Adrenal gland (tissue), 19 donors: ENCODE data around the gene ZNF335. TPM values are rescaled to one million over a fixed set of nuclear protein-coding genes. Genes with fewer than 3 reads are reported as not detected.

ENCODE experiments used
- DNase-seq, 7 donors: peaks; one replicate each; pipeline ENCODE4 v3.0.0-alpha.2; 2019 to 2020
- H3K27ac ChIP-seq, 5 donors: fragments of 200-600 bp; sonication (generic) in 4 of 5; 1 replicate in 3 of 5; 2 replicates in 2 of 5; pipeline versions ENCODE4 v1.5.1 to v1.8.0; 2016 to 2020; ENCODE audit warnings: mild to moderate bottlenecking in 1 of 5
- H3K27me3 ChIP-seq: fragments of 200-600 bp; 2 replicates; pipeline ENCODE4 v1.8.0; 2021
- H3K36me3 ChIP-seq, 2 donors: fragments of 200-600 bp; replicated peaks in 1 of 2; 1 replicate in 1 of 2; 2 replicates in 1 of 2; pipeline versions ENCODE4 v1.5.1 to v1.8.0; 2018 to 2022
- H3K4me1 ChIP-seq, 2 donors: fragments of 200-600 bp; replicated peaks in 1 of 2; 1 replicate in 1 of 2; 2 replicates in 1 of 2; pipeline versions ENCODE4 v1.5.1 to v1.8.0; 2018 to 2021
- H3K4me3 ChIP-seq, 4 donors: fragments of 200-600 bp; sonication (generic) in 3 of 4; one replicate each; pipeline ENCODE4 v1.5.1; 2016 to 2018
- H3K9me3 ChIP-seq, 3 donors: fragments of 200-600 bp; sonication (generic) in 1 of 3; replicated peaks in 1 of 3; 1 replicate in 2 of 3; 2 replicates in 1 of 3; pipeline versions ENCODE4 v1.5.1 to v1.8.0; 2016 to 2021
- CTCF ChIP-seq, 6 experiments: fragments of 450-650 bp in 4 of 6; fragments of 200-600 bp in 2 of 6; sonication (generic) in 1 of 6; IDR thresholded peaks; 1 replicate in 5 of 6; 2 replicates in 1 of 6; pipeline versions ENCODE4 v1.5.1 to v1.8.0; 2016 to 2021; ENCODE audit warnings: antibody characterized with exemption in 6 of 6, mild to moderate bottlenecking in 2 of 6, moderate library complexity in 1 of 6
- POLR2A ChIP-seq, 2 donors: fragments of 450-650 bp; IDR thresholded peaks; one replicate each; pipeline ENCODE4 v1.6.1; 2017; ENCODE audit warnings: antibody characterized with exemption in 2 of 2, mild to moderate bottlenecking in 2 of 2, moderate library complexity in 1 of 2
- WGBS, 4 donors: extraction: QIAGEN DNeasy Blood & Tissue Kit in 2 of 4; methylation state at CpG; one replicate each; pipeline versions ENCODE4 v1.1.5 to v1.1.7; 2013 to 2017; 5-methylcytosine and 5-hydroxymethylcytosine counted together
- intact Hi-C, 2 donors: fragments of 100-400 bp; cut with DNase I; formaldehyde crosslinking; loops; one replicate each; pipeline versions ENCODE4 v1.14.1 to v1.15.0; 2022 to 2023
- long read RNA-seq, 10 donors: library from polyadenylated mRNA in 3 of 10; unstranded in 2 of 10; stranded (forward) in 1 of 10; transcript quantifications; one replicate each; pipeline ENCODE4 v2.0.0 and lab custom pipeline, GENCODE V29; 2021 to 2026
- polyA plus RNA-seq, 3 donors: library from polyadenylated mRNA; stranded (reverse); fragments of 200-250 nt in 2 of 3; fragments of 350-450 nt in 1 of 3; fragmentation: Illumina TruSeq in 1 of 3; extraction: RNeasy Lipid Tissue Mini Kit (QIAGEN cat#74804) in 1 of 3; gene quantifications; one replicate each; pipeline ENCODE4 v1.2.3, GENCODE V29; 2013 to 2014
- total RNA-seq, 9 donors: library from RNA; depleted of rRNA in 4 of 9; stranded (reverse); fragments of >200 nt in 4 of 9; fragments of 120-200 nt in 1 of 9; fragmentation: NEBNext Ultra II Directional in 1 of 9; extraction: Animal tissue kit (Norgen Biotek cat#: 25700) in 1 of 9; gene quantifications; one replicate each; pipeline versions ENCODE4 v1.1.0 to v1.2.4, GENCODE V29; 2013 to 2023
- donor health status: healthy with polysubstance abuse.
- donor health status: Bipolar disorder and iron deficiency.
- donor health status: DM: yes; HTN: yes; CAD: no.
- donor health status: DM: no; HTN: no; CAD: no.
- donor health status: DM: no; HTN: no; CAD: no.
- donor health status: DM: yes; HTN: yes; CAD: no.

Gene ZNF335
- total RNA-seq = 10 to 100 TPM; 10.8 to 29.9 (median 15.1) TPM
- polyA plus RNA-seq = 10 to 100 TPM in 2 of 3 donors, 1 to 10 TPM in 1; 5.4 to 45.1 (median 29.5) TPM
- long read RNA-seq, donor 1 = 0 reads
- long read RNA-seq, donor 2 = 0 reads
- long read RNA-seq, donor 3 = 0 reads
- long read RNA-seq, donor 4, partial matches to known transcripts = 2 of 2 reads
- long read RNA-seq, donor 4, other reads (novel, unspliced or antisense) = 0 of 2 reads
- long read RNA-seq, donor 5, partial matches to known transcripts = 9 of 15 reads
- long read RNA-seq, donor 5, other reads (novel, unspliced or antisense) = 5 of 15 reads
- long read RNA-seq, donor 6, partial matches to known transcripts = 1 of 8 reads
- long read RNA-seq, donor 6, other reads (novel, unspliced or antisense) = 7 of 8 reads
- long read RNA-seq, donor 7 = 0 reads
- long read RNA-seq, donor 8 = 0 reads
- long read RNA-seq, donor 9 = 0 reads
- long read RNA-seq, donor 10 = 0 reads

- H3K27ac ChIP-seq = peak within 1 kb of the TSS; percentile 98 to 100 (median 99)
- H3K4me3 ChIP-seq = peak within 1 kb of the TSS; percentile 19 to 95 (median 84)
- 0% methylated on average over 9 to 72 of the region's 72 CpGs for WGBS, 4 donors
- H3K4me1 ChIP-seq = peaks cover 15 to 22% of the 10 kb centered on the region in 2 donors
- intact Hi-C loops = no loop called here
- TF ChIP-seq POLR2A (IDR thresholded peaks at IDR 0.05) (peak; percentile 84 to 96), CTCF (IDR thresholded peaks at IDR 0.05) (peak; percentile 30 to 72 (median 50))
- H3K27me3 ChIP-seq = no peaks in the 10 kb centered on the region
- H3K9me3 ChIP-seq = no peaks in the 10 kb centered on the region
- peaks cover 0 to 26% of the 10 kb centered on the region in 2 donors for H3K36me3 ChIP-seq
- peak; percentile 95 to 97 (median 96) for DNase-seq
These were observed at the start of gene ZNF335 for GRCh38 chr20:45971675-45972499. Gene ZNF335, minus strand, starts transcription at chr20:45972203. Its CDS starts 793 bp downstream, at chr20:45971410.

GRCh38 chr20:46020555-46020954 is 48.6 kb upstream of the ZNF335 start:
- no peak for DNase-seq
- H3K4me1 ChIP-seq = peaks cover 0 to 12% of the 10 kb centered on the region in 2 donors
- no peaks in the 10 kb centered on the region for H3K9me3 ChIP-seq
- WGBS, 4 donors = 50 to 74% (median 66%) methylated on average over 4 of the region's 4 CpGs
- intact Hi-C loops = loop anchor here (5.0 to 10.0 kb wide), 3 partner anchors 54 to 154 kb away; partner anchors contain the start of gene NCOA5 (in 1 of the 2)
- H3K27me3 ChIP-seq = no peaks in the 10 kb centered on the region
- no peaks in the 10 kb centered on the region for H3K36me3 ChIP-seq
- TF ChIP-seq CTCF (IDR thresholded peaks at IDR 0.05) (no peak), POLR2A (IDR thresholded peaks at IDR 0.05) (no peak)
- H3K4me3 ChIP-seq = no peak overlapping the region
- H3K27ac ChIP-seq = no peak overlapping the region

GRCh38 chr20:46018611-46019010 is 46.6 kb upstream of the ZNF335 start:
- Histone ChIP-seq H3K4me3 (no peak overlapping the region), H3K27ac (no peak overlapping the region), H3K36me3 (no peaks in the 10 kb centered on the region), H3K4me1 (peaks cover 0 to 18% of the 10 kb centered on the region in 2 donors), H3K27me3 (no peaks in the 10 kb centered on the region), H3K9me3 (no peaks in the 10 kb centered on the region)
- no peak for TF ChIP-seq CTCF (IDR thresholded peaks at IDR 0.05)
- no peak for TF ChIP-seq POLR2A (IDR thresholded peaks at IDR 0.05)
- 69 to 85% (median 72%) methylated on average over 6 of the region's 6 CpGs for WGBS, 4 donors
- intact Hi-C loops = loop anchor here (10.0 kb wide), 2 partner anchors 76 to 156 kb away; no protein-coding TSS in a partner anchor
- DNase-seq = no peak

GRCh38 chr20:46018112-46018511 is 46.1 kb upstream of the ZNF335 start:
- Histone ChIP-seq H3K27ac (no peak overlapping the region), H3K36me3 (no peaks in the 10 kb centered on the region), H3K4me1 (peaks cover 0 to 18% of the 10 kb centered on the region in 2 donors), H3K9me3 (no peaks in the 10 kb centered on the region), H3K27me3 (no peaks in the 10 kb centered on the region), H3K4me3 (no peak overlapping the region)
- no peak for DNase-seq
- TF ChIP-seq POLR2A (IDR thresholded peaks at IDR 0.05) = no peak
- TF ChIP-seq CTCF (IDR thresholded peaks at IDR 0.05) = no peak
- WGBS, 4 donors = 62 to 83% (median 76%) methylated on average over 4 of the region's 4 CpGs
- intact Hi-C loops = loop anchor here (10.0 kb wide), 2 partner anchors 77 to 157 kb away; no protein-coding TSS in a partner anchor
